NCI-H187 (cell line): Measurements from ENCODE around the gene JOSD2.

Experiments
- DNase-seq, 2 experiments: peaks; one replicate each; lab custom pipeline; 2025; lab: John Stamatoyannopoulos, UW

Gene JOSD2

GRCh38 chr19:50511069-50511822, at the start of gene JOSD2:
TSS of gene JOSD2 (minus strand) at chr19:50511191. CDS start at chr19:50510431, 760 bp downstream.
- peak; percentile 91 to 95 for DNase-seq

- no peak for DNase-seq
These were observed 48.6 kb upstream of the JOSD2 start for GRCh38 chr19:50559636-50560035.

- no peak for DNase-seq
These were observed 47.5 kb upstream of the JOSD2 start for GRCh38 chr19:50558449-50558848.

GRCh38 chr19:50558039-50558438, 47.0 kb upstream of the JOSD2 start:
- no peak for DNase-seq

- DNase-seq = no peak
These were observed 46.1 kb upstream of the JOSD2 start for GRCh38 chr19:50557009-50557613.

- no peak for DNase-seq
These were observed 45.5 kb upstream of the JOSD2 start for GRCh38 chr19:50556282-50557008.

- DNase-seq = no peak
These were observed 44.7 kb upstream of the JOSD2 start for GRCh38 chr19:50555450-50556281.

- no peak for DNase-seq
These were observed 44.0 kb upstream of the JOSD2 start for GRCh38 chr19:50555033-50555432.

- no peak for DNase-seq
These were observed 43.2 kb upstream of the JOSD2 start for GRCh38 chr19:50554212-50554611.

- DNase-seq = no peak
These were observed 42.2 kb upstream of the JOSD2 start for GRCh38 chr19:50553134-50553703.

- DNase-seq = no peak
These were observed 41.5 kb upstream of the JOSD2 start for GRCh38 chr19:50552540-50552939.

GRCh38 chr19:50551715-50552187, 40.8 kb upstream of the JOSD2 start:
- DNase-seq = no peak

- DNase-seq = no peak
These were observed 40.2 kb upstream of the JOSD2 start for GRCh38 chr19:50551034-50551714.

GRCh38 chr19:50550594-50550966, 39.6 kb upstream of the JOSD2 start:
- no peak for DNase-seq

GRCh38 chr19:50549927-50550593, 39.1 kb upstream of the JOSD2 start:
- no peak for DNase-seq

- DNase-seq = no peak
These were observed 38.3 kb upstream of the JOSD2 start for GRCh38 chr19:50549059-50549926.

- DNase-seq = no peak
These were observed 37.4 kb upstream of the JOSD2 start for GRCh38 chr19:50548191-50549058.

- no peak for DNase-seq
These were observed 36.6 kb upstream of the JOSD2 start for GRCh38 chr19:50547385-50548190.
